ENCODE measurements around the gene RNU7-1.

DNA sequence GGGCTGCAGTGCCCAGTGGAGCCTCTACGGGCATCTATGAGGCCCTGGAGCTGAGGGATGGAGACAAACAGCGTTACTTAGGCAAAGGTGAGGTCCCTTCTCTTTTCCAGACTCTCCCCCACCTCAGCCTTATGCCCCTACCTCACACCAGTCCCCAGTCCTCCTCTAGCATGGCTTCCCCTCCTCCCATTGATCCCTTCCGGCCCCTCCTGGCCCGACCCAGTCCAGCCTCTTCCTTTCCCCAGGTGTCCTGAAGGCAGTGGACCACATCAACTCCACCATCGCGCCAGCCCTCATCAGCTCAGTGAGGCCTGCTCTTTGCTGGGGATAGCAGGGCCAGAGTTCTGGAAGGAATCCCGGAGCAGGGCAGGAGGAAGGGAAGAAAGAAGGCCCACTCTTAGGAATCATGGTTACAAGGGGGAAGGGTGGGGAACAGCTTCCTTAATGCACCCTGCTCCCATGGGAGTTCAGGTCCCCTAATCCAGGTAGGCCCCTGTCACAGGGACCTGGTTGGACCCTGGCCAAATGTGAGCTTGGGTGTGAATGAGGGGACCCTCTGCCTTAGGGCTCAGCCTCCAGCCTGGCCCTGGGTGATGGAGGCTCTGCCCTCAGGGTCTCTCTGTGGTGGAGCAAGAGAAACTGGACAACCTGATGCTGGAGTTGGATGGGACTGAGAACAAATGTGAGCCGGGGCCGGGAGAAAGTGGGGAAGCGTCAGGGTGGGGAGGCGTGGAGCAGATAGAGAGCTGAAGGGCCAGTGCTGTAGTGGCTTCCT is 27.0 kb upstream of the RNU7-1 start:
- TF ChIP-seq POLR2A (IDR thresholded peaks at IDR 0.05) (no peak), POLR2AphosphoS5 (IDR thresholded peaks at IDR 0.05) (no peak), CTCF (IDR thresholded peaks at IDR 0.05) (no peak)

Measured in breast epithelium (tissue), 3 donors.